ENCODE data around the gene SULT2B1.
A peak's percentile ranks its signal among the peaks of the same experiment; 100 is the strongest.

SULT2B1 gene

DNA sequence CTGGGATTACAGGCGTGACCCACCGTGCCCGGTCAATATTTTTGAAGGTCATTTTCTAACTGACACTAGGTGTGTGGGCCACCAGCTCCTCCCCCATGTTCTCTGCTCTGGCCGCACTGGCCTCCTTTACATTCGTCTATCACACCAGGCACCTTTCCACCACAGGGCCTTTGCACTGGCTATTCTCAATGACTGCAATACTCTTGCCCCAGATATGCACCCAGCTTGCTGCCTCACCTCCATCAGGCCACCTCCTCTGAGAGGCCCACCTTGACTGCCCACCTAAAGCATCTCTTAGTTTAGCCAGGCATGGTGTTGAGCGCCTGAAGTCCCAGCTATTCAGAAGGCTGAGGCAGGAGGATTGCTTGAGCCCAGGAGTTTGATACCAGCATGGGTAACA, 10.2 kb upstream of the SULT2B1 start:
- no peak for DNase-seq (ENCODE audit: low read depth)
- no peak overlapping the region for H3K4me3 ChIP-seq (ENCODE audit: low read depth, low read length)
- TF ChIP-seq, protein P1, sequence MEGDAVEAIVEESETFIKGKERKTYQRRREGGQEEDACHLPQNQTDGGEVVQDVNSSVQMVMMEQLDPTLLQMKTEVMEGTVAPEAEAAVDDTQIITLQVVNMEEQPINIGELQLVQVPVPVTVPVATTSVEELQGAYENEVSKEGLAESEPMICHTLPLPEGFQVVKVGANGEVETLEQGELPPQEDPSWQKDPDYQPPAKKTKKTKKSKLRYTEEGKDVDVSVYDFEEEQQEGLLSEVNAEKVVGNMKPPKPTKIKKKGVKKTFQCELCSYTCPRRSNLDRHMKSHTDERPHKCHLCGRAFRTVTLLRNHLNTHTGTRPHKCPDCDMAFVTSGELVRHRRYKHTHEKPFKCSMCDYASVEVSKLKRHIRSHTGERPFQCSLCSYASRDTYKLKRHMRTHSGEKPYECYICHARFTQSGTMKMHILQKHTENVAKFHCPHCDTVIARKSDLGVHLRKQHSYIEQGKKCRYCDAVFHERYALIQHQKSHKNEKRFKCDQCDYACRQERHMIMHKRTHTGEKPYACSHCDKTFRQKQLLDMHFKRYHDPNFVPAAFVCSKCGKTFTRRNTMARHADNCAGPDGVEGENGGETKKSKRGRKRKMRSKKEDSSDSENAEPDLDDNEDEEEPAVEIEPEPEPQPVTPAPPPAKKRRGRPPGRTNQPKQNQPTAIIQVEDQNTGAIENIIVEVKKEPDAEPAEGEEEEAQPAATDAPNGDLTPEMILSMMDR (IDR thresholded peaks at IDR 0.05; ENCODE audit: control insufficient read depth, extremely low read depth, insufficient read depth): no peak

- no peak overlapping the region for H3K4me3 ChIP-seq (ENCODE audit: low read depth, low read length)
- TF ChIP-seq, protein P1 (IDR thresholded peaks at IDR 0.05; ENCODE audit: control insufficient read depth, extremely low read depth, insufficient read depth): no peak
- DNase-seq (ENCODE audit: low read depth): peak; percentile 65
Measured at GRCh38 chr19:48543121-48543710, 8.8 kb upstream of the SULT2B1 start.

- H3K4me3 ChIP-seq (ENCODE audit: low read depth, low read length): no peak overlapping the region
- TF ChIP-seq, protein P1 (IDR thresholded peaks at IDR 0.05; ENCODE audit: control insufficient read depth, extremely low read depth, insufficient read depth): no peak
- DNase-seq (ENCODE audit: low read depth): no peak
Measured at GRCh38 chr19:48544856-48545750, 6.9 kb upstream of the SULT2B1 start.

DNA sequence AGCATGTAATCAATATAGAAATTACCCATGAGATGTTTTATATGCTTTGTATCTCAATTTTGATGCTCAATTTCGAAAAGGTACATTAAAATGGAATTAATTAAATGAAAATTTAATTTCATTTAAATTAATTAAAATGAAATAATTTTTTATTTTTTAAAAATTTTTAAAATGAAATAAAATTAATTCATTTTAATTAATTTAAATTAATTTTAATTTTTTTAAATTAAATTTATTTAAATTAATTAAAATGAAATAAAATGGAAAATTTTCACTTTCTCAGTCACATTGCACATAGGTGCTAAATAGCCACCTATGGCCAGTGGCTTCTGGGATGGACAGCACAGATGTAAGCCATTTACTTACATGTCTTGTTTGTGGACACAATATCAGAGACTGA, 4.2 kb upstream of the SULT2B1 start:
- H3K4me3 ChIP-seq (ENCODE audit: low read depth, low read length): no peak overlapping the region
- TF ChIP-seq, protein P1 (IDR thresholded peaks at IDR 0.05; ENCODE audit: control insufficient read depth, extremely low read depth, insufficient read depth): no peak
- no peak for DNase-seq (ENCODE audit: low read depth)

DNA sequence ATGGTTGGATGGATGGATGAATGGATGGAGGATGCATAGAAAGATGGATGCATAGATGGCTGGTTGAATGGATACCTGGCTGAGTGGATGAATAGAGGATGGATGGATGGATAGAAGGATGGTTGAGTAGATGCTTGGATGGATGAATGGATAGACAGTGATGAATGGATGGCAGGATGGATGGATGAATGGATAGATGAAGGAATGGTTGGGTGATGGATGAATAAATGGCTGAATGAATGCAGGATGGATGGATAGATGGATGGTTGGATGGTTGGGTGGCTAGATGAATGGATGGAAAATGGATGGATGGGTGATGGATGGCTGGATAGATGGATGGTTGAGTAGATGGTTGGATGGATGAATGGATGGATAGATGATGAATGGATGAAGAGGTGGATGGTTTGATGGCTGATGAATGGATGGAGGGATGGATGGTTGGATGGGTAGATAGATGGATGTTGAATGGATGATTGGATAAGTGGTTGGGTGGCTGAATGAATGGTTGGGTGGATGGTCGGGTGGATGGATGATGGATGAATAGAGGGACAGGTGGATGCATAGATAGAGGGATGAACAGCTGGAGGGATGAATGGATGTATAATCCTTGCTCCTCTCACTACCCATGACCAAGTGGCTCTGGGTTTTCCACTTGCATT, 3.6 kb upstream of the SULT2B1 start:
- no peak for DNase-seq (ENCODE audit: low read depth)
- H3K4me3 ChIP-seq (ENCODE audit: low read depth, low read length): no peak overlapping the region
- TF ChIP-seq, protein P1 (IDR thresholded peaks at IDR 0.05; ENCODE audit: control insufficient read depth, extremely low read depth, insufficient read depth): no peak

DNA sequence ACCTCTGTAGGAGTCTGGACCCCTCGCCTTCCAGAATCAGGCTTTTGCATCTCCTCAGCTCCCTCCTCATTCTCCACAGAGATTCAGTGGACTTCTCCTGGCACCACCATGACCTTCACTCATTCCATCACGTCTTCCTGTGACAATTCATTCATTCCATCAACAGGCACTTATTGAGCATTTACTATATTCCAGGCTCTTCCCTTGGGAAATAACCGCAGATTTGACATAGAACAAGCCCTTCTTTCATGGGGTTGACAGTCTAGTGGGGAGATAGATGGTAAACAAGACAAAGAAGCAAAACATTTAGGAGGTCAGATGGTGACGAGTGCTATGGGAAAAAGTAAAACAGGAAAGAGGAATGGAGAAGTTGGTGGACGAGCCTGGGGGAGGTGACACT, 2.6 kb upstream of the SULT2B1 start:
- no peak for DNase-seq (ENCODE audit: low read depth)
- no peak overlapping the region for H3K4me3 ChIP-seq (ENCODE audit: low read depth, low read length)
- TF ChIP-seq, protein P1 (IDR thresholded peaks at IDR 0.05; ENCODE audit: control insufficient read depth, extremely low read depth, insufficient read depth): no peak

Measured in LNCaP clone FGC (cell line).